GM12878 (cell line): ENCODE results near the gene RSAD2. TPM values are rescaled to one million over a fixed set of nuclear protein-coding genes. Genes with fewer than 3 reads are reported as not detected.

ENCODE experiments used
- EP300 ChIP-seq, 2 experiments: fragments of 150-350 bp in 1 of 2; IDR thresholded peaks; 2 replicates each; pipeline ENCODE4 v1.6.1; 2011 to 2012; ENCODE audit warnings: low read depth in 2 of 2, low read length in 2 of 2, borderline replicate concordance in 1 of 2, improper control_type of control experiment in 1 of 2, inconsistent platforms in 1 of 2; ENCODE audit not compliant: control insufficient read depth in 1 of 2
- FOXM1 ChIP-seq: IDR thresholded peaks from 2 replicates; pipeline ENCODE4 v1.6.1; 2012; ENCODE audit warnings: low read depth, mild to moderate bottlenecking, inconsistent platforms, low read length, moderate library complexity
- IKZF1 ChIP-seq: fragments of 450-650 bp; conservative IDR thresholded peaks from 2 replicates; pipeline ENCODE4 v1.6.1; 2017; ENCODE audit warnings: antibody characterized with exemption, mild to moderate bottlenecking
- MEF2B ChIP-seq: fragments of 450-650 bp; IDR thresholded peaks from 2 replicates; pipeline ENCODE4 v1.6.1; 2018; ENCODE audit warnings: mild to moderate bottlenecking, moderate library complexity; ENCODE audit not compliant: partially characterized antibody, poor library complexity, severe bottlenecking
- NFIC ChIP-seq: IDR thresholded peaks from 2 replicates; pipeline ENCODE4 v1.6.1; 2012; ENCODE audit warnings: low read depth, mild to moderate bottlenecking, inconsistent platforms, low read length, moderate library complexity
- POLR2A ChIP-seq: IDR thresholded peaks from 2 replicates; pipeline ENCODE4 v1.6.1; 2011; ENCODE audit warnings: low read depth, mild to moderate bottlenecking, low read length
- POLR2AphosphoS2 ChIP-seq: IDR thresholded peaks from 2 replicates; pipeline ENCODE4 v1.6.1; 2011; ENCODE audit warnings: low read depth, mild to moderate bottlenecking, low read length, improper control_type of control experiment, moderate library complexity
- SIX5 ChIP-seq: IDR thresholded peaks from 2 replicates; pipeline ENCODE4 v1.6.1; 2011; ENCODE audit warnings: mild to moderate bottlenecking, low read depth, low read length, moderate library complexity; ENCODE audit not compliant: severe bottlenecking
- SPI1 ChIP-seq: IDR thresholded peaks from 2 replicates; pipeline ENCODE4 v1.6.1; 2011; ENCODE audit warnings: low read depth, mild to moderate bottlenecking, low read length, moderate library complexity, borderline replicate concordance; ENCODE audit not compliant: insufficient read depth
- ZNF622 ChIP-seq: fragments of 450-650 bp; IDR thresholded peaks from 2 replicates; pipeline ENCODE4 v1.6.1; 2017; ENCODE audit warnings: mild to moderate bottlenecking, inconsistent platforms
- polyA plus RNA-seq, 11 experiments: library from polyadenylated mRNA; depleted of rRNA in 4 of 11; unstranded in 6 of 11; stranded (reverse) in 5 of 11; fragments of >200 nt; fragmentation: Nextera tagmentation in 4 of 11; fragmentation: Illumina TruSeq in 1 of 11; extraction: Ambion mirVana in 4 of 11; extraction: Trizol in 1 of 11; gene quantifications; 1 replicate in 1 of 11; 2 replicates in 10 of 11; pipeline versions ENCODE4 v1.2.1 to v1.2.3, GENCODE V29; 2011 to 2016; ENCODE audit warnings: inconsistent platforms in 2 of 11, missing spikeins in 2 of 11, low read depth in 1 of 11
- total RNA-seq, 4 experiments: library from RNA; depleted of rRNA in 3 of 4; stranded (reverse); fragments of >200 nt in 3 of 4; fragmentation: Illumina TruSeq in 1 of 4; extraction: Trizol in 1 of 4; gene quantifications; 2 replicates each; pipeline versions ENCODE4 v1.2.1 to v1.2.3, GENCODE V29; 2013 to 2021
- TF ChIP-seq, protein P1 (sequence below): fragments of 450-650 bp; IDR thresholded peaks from 2 replicates; pipeline ENCODE4 v1.6.1; 2017; ENCODE audit warnings: mild to moderate bottlenecking, moderate library complexity
- TF ChIP-seq, protein P2 (sequence below): fragments of 450-650 bp; IDR thresholded peaks from 2 replicates; pipeline ENCODE4 v1.6.1; 2016; ENCODE audit warnings: mild to moderate bottlenecking
- TF ChIP-seq, protein P3 (sequence below): fragments of 450-650 bp; IDR thresholded peaks from 2 replicates; pipeline ENCODE4 v1.6.1; 2017; ENCODE audit warnings: low read depth, mild to moderate bottlenecking, moderate library complexity
- TF ChIP-seq, protein P4 (sequence below): IDR thresholded peaks from 2 replicates; pipeline ENCODE4 v1.6.1; 2011; ENCODE audit warnings: borderline replicate concordance, low read depth, mild to moderate bottlenecking, moderate library complexity, mixed read lengths, low read length; ENCODE audit not compliant: insufficient read depth; ENCODE audit errors: extremely low read length
- TF ChIP-seq, protein P5 (sequence below): fragments of 450-650 bp; IDR thresholded peaks from 2 replicates; pipeline ENCODE4 v1.6.1; 2014; ENCODE audit warnings: mild to moderate bottlenecking
- TF ChIP-seq, protein P6 (sequence below): fragments of 450-650 bp; IDR thresholded peaks from 2 replicates; pipeline ENCODE4 v1.6.1; 2018; ENCODE audit warnings: borderline replicate concordance, mild to moderate bottlenecking; ENCODE audit not compliant: partially characterized antibody

Gene RSAD2
- total and polyA plus RNA-seq, 10 of the 15 experiments (the other 5 are each of a cell fraction or from before 2014, with no cell fraction given): 0.24 to 0.90 (median 0.69) TPM

DNA sequence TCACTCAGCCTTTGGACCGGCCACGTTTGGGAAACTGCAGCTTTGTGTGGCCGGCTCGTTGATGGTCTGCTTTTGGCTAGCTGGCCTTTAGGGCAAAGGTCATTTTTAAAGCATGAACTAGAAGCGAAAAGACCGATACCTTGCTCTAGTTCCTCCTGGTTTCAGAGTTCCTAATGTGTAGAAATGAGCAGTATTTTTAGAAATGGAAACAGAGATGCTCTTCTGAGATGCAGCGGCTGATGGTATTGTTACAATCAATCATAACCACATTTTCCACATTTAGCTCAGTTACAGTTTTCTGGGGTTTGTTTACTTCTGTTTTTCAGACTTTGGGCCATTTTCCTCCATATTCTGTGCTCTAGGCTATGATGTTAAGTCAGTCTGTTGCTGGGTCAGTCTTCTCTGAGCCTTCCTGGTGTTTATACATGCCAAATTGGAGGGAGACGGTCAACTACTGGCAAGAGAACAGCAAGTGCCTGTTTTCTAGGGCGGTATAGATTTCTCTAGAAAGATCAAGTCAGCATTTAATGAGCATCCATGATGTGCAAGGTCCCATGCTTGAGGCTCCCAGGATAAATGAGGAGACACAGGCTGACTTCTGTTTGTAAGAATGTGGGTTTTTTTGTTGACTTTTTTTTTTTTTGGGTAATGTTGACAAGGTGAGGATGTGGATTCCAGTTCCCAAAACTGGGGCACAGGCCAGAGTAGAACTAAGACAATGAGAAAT is 67.7 kb downstream of the RSAD2 start (continued):
- TF ChIP-seq, protein P1, sequence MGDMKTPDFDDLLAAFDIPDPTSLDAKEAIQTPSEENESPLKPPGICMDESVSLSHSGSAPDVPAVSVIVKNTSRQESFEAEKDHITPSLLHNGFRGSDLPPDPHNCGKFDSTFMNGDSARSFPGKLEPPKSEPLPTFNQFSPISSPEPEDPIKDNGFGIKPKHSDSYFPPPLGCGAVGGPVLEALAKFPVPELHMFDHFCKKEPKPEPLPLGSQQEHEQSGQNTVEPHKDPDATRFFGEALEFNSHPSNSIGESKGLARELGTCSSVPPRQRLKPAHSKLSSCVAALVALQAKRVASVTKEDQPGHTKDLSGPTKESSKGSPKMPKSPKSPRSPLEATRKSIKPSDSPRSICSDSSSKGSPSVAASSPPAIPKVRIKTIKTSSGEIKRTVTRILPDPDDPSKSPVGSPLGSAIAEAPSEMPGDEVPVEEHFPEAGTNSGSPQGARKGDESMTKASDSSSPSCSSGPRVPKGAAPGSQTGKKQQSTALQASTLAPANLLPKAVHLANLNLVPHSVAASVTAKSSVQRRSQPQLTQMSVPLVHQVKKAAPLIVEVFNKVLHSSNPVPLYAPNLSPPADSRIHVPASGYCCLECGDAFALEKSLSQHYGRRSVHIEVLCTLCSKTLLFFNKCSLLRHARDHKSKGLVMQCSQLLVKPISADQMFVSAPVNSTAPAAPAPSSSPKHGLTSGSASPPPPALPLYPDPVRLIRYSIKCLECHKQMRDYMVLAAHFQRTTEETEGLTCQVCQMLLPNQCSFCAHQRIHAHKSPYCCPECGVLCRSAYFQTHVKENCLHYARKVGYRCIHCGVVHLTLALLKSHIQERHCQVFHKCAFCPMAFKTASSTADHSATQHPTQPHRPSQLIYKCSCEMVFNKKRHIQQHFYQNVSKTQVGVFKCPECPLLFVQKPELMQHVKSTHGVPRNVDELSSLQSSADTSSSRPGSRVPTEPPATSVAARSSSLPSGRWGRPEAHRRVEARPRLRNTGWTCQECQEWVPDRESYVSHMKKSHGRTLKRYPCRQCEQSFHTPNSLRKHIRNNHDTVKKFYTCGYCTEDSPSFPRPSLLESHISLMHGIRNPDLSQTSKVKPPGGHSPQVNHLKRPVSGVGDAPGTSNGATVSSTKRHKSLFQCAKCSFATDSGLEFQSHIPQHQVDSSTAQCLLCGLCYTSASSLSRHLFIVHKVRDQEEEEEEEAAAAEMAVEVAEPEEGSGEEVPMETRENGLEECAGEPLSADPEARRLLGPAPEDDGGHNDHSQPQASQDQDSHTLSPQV: peak; percentile 42; the same call in 1 of the 2 replicates
- TF ChIP-seq POLR2AphosphoS2 (no peak), SPI1 (peak; percentile 34; the same call in 1 of the 2 replicates), POLR2A (no peak), NFIC (peak; percentile 80), MEF2B (peak; percentile 97), IKZF1 (peak; percentile 78), SIX5 (no peak), ZNF622 (no peak), FOXM1 (peak; percentile 71; the same call in 1 of the 2 replicates), EP300 (IDR thresholded peaks at IDR 0.05; ENCODE audit: borderline replicate concordance in 1 of 2, control insufficient read depth in 1 of 2, low read depth in 2 of 2, low read length in 2 of 2) (peak; percentile 55; a peak in 2 of 4 replicates)
- TF ChIP-seq, protein P2, sequence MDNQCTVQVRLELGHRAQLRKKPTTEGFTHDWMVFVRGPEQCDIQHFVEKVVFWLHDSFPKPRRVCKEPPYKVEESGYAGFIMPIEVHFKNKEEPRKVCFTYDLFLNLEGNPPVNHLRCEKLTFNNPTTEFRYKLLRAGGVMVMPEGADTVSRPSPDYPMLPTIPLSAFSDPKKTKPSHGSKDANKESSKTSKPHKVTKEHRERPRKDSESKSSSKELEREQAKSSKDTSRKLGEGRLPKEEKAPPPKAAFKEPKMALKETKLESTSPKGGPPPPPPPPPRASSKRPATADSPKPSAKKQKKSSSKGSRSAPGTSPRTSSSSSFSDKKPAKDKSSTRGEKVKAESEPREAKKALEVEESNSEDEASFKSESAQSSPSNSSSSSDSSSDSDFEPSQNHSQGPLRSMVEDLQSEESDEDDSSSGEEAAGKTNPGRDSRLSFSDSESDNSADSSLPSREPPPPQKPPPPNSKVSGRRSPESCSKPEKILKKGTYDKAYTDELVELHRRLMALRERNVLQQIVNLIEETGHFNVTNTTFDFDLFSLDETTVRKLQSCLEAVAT: peak; percentile 92
- TF ChIP-seq, protein P3, sequence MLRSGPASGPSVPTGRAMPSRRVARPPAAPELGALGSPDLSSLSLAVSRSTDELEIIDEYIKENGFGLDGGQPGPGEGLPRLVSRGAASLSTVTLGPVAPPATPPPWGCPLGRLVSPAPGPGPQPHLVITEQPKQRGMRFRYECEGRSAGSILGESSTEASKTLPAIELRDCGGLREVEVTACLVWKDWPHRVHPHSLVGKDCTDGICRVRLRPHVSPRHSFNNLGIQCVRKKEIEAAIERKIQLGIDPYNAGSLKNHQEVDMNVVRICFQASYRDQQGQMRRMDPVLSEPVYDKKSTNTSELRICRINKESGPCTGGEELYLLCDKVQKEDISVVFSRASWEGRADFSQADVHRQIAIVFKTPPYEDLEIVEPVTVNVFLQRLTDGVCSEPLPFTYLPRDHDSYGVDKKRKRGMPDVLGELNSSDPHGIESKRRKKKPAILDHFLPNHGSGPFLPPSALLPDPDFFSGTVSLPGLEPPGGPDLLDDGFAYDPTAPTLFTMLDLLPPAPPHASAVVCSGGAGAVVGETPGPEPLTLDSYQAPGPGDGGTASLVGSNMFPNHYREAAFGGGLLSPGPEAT: peak; percentile 88
- TF ChIP-seq, protein P4, sequence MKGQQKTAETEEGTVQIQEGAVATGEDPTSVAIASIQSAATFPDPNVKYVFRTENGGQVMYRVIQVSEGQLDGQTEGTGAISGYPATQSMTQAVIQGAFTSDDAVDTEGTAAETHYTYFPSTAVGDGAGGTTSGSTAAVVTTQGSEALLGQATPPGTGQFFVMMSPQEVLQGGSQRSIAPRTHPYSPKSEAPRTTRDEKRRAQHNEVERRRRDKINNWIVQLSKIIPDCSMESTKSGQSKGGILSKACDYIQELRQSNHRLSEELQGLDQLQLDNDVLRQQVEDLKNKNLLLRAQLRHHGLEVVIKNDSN: no peak
- TF ChIP-seq, protein P5, sequence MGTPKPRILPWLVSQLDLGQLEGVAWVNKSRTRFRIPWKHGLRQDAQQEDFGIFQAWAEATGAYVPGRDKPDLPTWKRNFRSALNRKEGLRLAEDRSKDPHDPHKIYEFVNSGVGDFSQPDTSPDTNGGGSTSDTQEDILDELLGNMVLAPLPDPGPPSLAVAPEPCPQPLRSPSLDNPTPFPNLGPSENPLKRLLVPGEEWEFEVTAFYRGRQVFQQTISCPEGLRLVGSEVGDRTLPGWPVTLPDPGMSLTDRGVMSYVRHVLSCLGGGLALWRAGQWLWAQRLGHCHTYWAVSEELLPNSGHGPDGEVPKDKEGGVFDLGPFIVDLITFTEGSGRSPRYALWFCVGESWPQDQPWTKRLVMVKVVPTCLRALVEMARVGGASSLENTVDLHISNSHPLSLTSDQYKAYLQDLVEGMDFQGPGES: no peak
- TF ChIP-seq, protein P6, sequence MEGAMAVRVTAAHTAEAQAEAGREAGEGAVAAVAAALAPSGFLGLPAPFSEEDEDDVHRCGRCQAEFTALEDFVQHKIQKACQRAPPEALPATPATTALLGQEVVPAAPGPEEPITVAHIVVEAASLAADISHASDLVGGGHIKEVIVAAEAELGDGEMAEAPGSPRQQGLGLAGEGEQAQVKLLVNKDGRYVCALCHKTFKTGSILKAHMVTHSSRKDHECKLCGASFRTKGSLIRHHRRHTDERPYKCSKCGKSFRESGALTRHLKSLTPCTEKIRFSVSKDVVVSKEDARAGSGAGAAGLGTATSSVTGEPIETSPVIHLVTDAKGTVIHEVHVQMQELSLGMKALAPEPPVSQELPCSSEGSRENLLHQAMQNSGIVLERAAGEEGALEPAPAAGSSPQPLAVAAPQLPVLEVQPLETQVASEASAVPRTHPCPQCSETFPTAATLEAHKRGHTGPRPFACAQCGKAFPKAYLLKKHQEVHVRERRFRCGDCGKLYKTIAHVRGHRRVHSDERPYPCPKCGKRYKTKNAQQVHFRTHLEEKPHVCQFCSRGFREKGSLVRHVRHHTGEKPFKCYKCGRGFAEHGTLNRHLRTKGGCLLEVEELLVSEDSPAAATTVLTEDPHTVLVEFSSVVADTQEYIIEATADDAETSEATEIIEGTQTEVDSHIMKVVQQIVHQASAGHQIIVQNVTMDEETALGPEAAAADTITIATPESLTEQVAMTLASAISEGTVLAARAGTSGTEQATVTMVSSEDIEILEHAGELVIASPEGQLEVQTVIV: no peak
